GM12878 (cell line): ENCODE measurements around the gene TMEM259. TPM values are rescaled to one million over a fixed set of nuclear protein-coding genes. Genes with fewer than 3 reads are reported as not detected.

Source experiments
- ATAC-seq: fragments of 200-7000 bp; cut with Tn5 transposase; 3 replicates; pipeline ENCODE4 v1.9.1; 2020; ENCODE audit warnings: mild to moderate bottlenecking, moderate library complexity
- Bru-seq: library from RNA; stranded (reverse); fragments of 400-500 nt; gene quantifications from one replicate; lab custom pipeline; 2021; lab: Mats Ljungman, UMichigan
- BruChase-seq, 2 experiments: library from RNA; stranded (reverse); fragments of 400-500 nt; gene quantifications; one replicate each; lab custom pipeline; 2021; lab: Mats Ljungman, UMichigan
- BruUV-seq: library from RNA; stranded (reverse); fragments of 400-500 nt; replicated peaks from 2 replicates; lab custom pipeline; 2021; lab: Mats Ljungman, UMichigan
- CTCF ChIA-PET: fragments of 300-600 bp; sonication (Branson Sonifier 250); formaldehyde crosslinking; extraction: SDS; loops from one replicate; lab custom pipeline; 2021; ENCODE audit warnings: inconsistent platforms; lab: Yijun Ruan, JAX
- POLR2A ChIA-PET: fragments of 350-600 bp; formaldehyde crosslinking; extraction: SDS; loops from one replicate; lab custom pipeline; 2021; ENCODE audit warnings: inconsistent platforms; lab: Charles Lee
- RAD21 ChIA-PET: fragments of 300-600 bp; sonication (Branson Sonifier 250); formaldehyde crosslinking; loops from one replicate; lab custom pipeline; 2023; ENCODE audit warnings: antibody characterized with exemption; ENCODE audit not compliant: unreplicated experiment; lab: Charles Lee
- SMC1A ChIA-PET: fragments of 300-600 bp; sonication (Branson Sonifier 250); formaldehyde crosslinking; loops from one replicate; lab custom pipeline; 2023; ENCODE audit not compliant: unreplicated experiment, uncharacterized antibody; lab: Charles Lee
- DNase-seq: peaks from one replicate; pipeline ENCODE4 v3.0.0-alpha.2; 2011; ENCODE audit warnings: low read depth, low spot score
- FAIRE-seq: peaks from 3 replicates; lab custom pipeline; 2011; peaks lifted over from hg19 to GRCh38; lab: Jason Lieb, UNC
- H2AFZ ChIP-seq: 2 replicates; pipeline ENCODE4 v1.6.0; 2011; ENCODE audit warnings: low read depth, low read length, control low read depth; ENCODE audit not compliant: control insufficient read depth
- H3K27ac ChIP-seq: 2 replicates; pipeline ENCODE4 v1.5.1; 2011; ENCODE audit warnings: control low read depth; ENCODE audit not compliant: control insufficient read depth, insufficient read depth
- H3K27me3 ChIP-seq, 2 experiments: replicated peaks in 1 of 2; 2 replicates each; pipeline versions ENCODE4 v1.6.0 to v1.6.1; 2011; ENCODE audit warnings: low read length in 1 of 2; ENCODE audit not compliant: control insufficient read depth in 2 of 2, insufficient read depth in 2 of 2
- H3K36me3 ChIP-seq, 2 experiments: 2 replicates each; pipeline ENCODE4 v1.5.1; 2011; ENCODE audit warnings: low read length in 1 of 2; ENCODE audit not compliant: control insufficient read depth in 2 of 2, insufficient read depth in 2 of 2
- H3K4me1 ChIP-seq: 2 replicates; pipeline ENCODE4 v1.6.1; 2011; ENCODE audit warnings: mild to moderate bottlenecking, low read length, moderate library complexity, mixed read lengths; ENCODE audit not compliant: control insufficient read depth, insufficient read depth
- H3K4me2 ChIP-seq: 2 replicates; pipeline ENCODE4 v1.6.0; 2011; ENCODE audit warnings: control low read depth; ENCODE audit not compliant: control insufficient read depth, insufficient read depth
- H3K4me3 ChIP-seq: fragments of 200-600 bp; sonication (generic); 2 replicates; pipeline ENCODE4 v1.5.1; 2016
- H3K79me2 ChIP-seq: 2 replicates; pipeline ENCODE4 v1.6.0; 2011; ENCODE audit warnings: low read length; ENCODE audit not compliant: control insufficient read depth, insufficient read depth
- H3K9ac ChIP-seq: 2 replicates; pipeline ENCODE4 v1.8.0; 2011; ENCODE audit warnings: low read length, control low read depth, mixed read lengths; ENCODE audit not compliant: control insufficient read depth, insufficient read depth
- H3K9me3 ChIP-seq: replicated peaks from 3 replicates; pipeline ENCODE4 v1.5.1; 2011; ENCODE audit warnings: mild to moderate bottlenecking, low read length; ENCODE audit not compliant: control insufficient read depth, insufficient read depth
- H4K20me1 ChIP-seq: 2 replicates; pipeline ENCODE4 v1.6.0; 2011; ENCODE audit not compliant: control insufficient read depth, insufficient read depth
- BACH1 ChIP-seq: fragments of 450-650 bp; IDR thresholded peaks from 2 replicates; pipeline ENCODE4 v1.6.1; 2017; ENCODE audit warnings: mild to moderate bottlenecking, borderline replicate concordance
- EGR1 ChIP-seq, 2 experiments: IDR thresholded peaks; 1 replicate in 1 of 2; 2 replicates in 1 of 2; pipeline ENCODE4 v1.6.1; 2011 to 2012; ENCODE audit warnings: low read depth in 2 of 2, low read length in 2 of 2, borderline replicate concordance in 1 of 2, mild to moderate bottlenecking in 1 of 2, moderate library complexity in 1 of 2
- ESRRA ChIP-seq: IDR thresholded peaks from 2 replicates; pipeline ENCODE4 v1.6.1; 2012; ENCODE audit warnings: mild to moderate bottlenecking, low read length, improper control_type of control experiment
- GABPA ChIP-seq: IDR thresholded peaks from 2 replicates; pipeline ENCODE4 v1.6.1; 2014; ENCODE audit warnings: antibody characterized with exemption, low read depth, mild to moderate bottlenecking, inconsistent platforms
- GATAD2B ChIP-seq: fragments of 450-650 bp; conservative IDR thresholded peaks from 2 replicates; pipeline ENCODE4 v1.6.1; 2017; ENCODE audit warnings: low read depth, mild to moderate bottlenecking, moderate library complexity
- HDAC6 ChIP-seq: fragments of 200-600 bp; sonication (generic); IDR thresholded peaks from one replicate; pipeline ENCODE4 v1.8.0; 2017; ENCODE audit warnings: antibody characterized with exemption; ENCODE audit not compliant: unreplicated experiment
- JUNB ChIP-seq: IDR thresholded peaks from 2 replicates; pipeline ENCODE4 v1.6.1; 2016; ENCODE audit warnings: antibody characterized with exemption, mild to moderate bottlenecking
- MXI1 ChIP-seq: fragments of 150-350 bp; IDR thresholded peaks from 2 replicates; pipeline ENCODE4 v1.6.1; 2011; ENCODE audit warnings: low read depth, mild to moderate bottlenecking, inconsistent platforms, low read length, improper control_type of control experiment
- NFXL1 ChIP-seq: fragments of 450-650 bp; IDR thresholded peaks from 2 replicates; pipeline ENCODE4 v1.6.1; 2017; ENCODE audit warnings: antibody characterized with exemption, mild to moderate bottlenecking, borderline replicate concordance
- NFYA ChIP-seq: IDR thresholded peaks from 2 replicates; pipeline ENCODE4 v1.6.1; 2011; ENCODE audit warnings: low read depth, mild to moderate bottlenecking, low read length, improper control_type of control experiment, borderline replicate concordance
- PAX5 ChIP-seq: IDR thresholded peaks from 2 replicates; pipeline ENCODE4 v1.6.1; 2011; ENCODE audit warnings: low read depth, low read length, borderline replicate concordance
- PML ChIP-seq: IDR thresholded peaks from 2 replicates; pipeline ENCODE4 v1.6.1; 2012; ENCODE audit warnings: low read length, inconsistent platforms
- POU2F2 ChIP-seq: IDR thresholded peaks from 3 replicates; pipeline ENCODE4 v1.6.1; 2011; ENCODE audit warnings: low read depth, mild to moderate bottlenecking, low read length, borderline replicate concordance
- ZNF622 ChIP-seq: fragments of 450-650 bp; IDR thresholded peaks from 2 replicates; pipeline ENCODE4 v1.6.1; 2017; ENCODE audit warnings: mild to moderate bottlenecking, inconsistent platforms
- WGBS: methylation state at CpG from one replicate; pipeline ENCODE4 v1.1.6; 2016; ENCODE audit warnings: low lambda C conversion rate; ENCODE audit not compliant: insufficient replicate concordance, insufficient coverage; ENCODE audit errors: missing lambda C conversion rate; 5-methylcytosine and 5-hydroxymethylcytosine counted together
- in situ Hi-C: fragments of 300-500 bp; cut with MboI; formaldehyde crosslinking; loops from 9 replicates; pipeline ENCODE4 v1.14.3; 2018; ENCODE audit warnings: mixed read lengths
- intact Hi-C: fragments of 100-400 bp; cut with micrococcal nuclease; formaldehyde crosslinking; loops from one replicate; pipeline ENCODE4 v1.14.2; 2022; ENCODE audit not compliant: unreplicated experiment
- long read RNA-seq, 2 experiments: library from polyadenylated mRNA; unstranded; transcript quantifications; one replicate each; pipeline ENCODE4 v2.0.0, GENCODE V29; 2019 to 2020
- polyA minus RNA-seq, 3 experiments: library from RNA; depleted of rRNA, polyadenylated mRNA; stranded (reverse); fragments of >200 nt; gene quantifications; 2 replicates each; pipeline ENCODE4 v1.2.3, GENCODE V29; 2011
- polyA plus RNA-seq, 11 experiments: library from polyadenylated mRNA; depleted of rRNA in 4 of 11; unstranded in 6 of 11; stranded (reverse) in 5 of 11; fragments of >200 nt; fragmentation: Nextera tagmentation in 4 of 11; fragmentation: Illumina TruSeq in 1 of 11; extraction: Ambion mirVana in 4 of 11; extraction: Trizol in 1 of 11; gene quantifications; 1 replicate in 1 of 11; 2 replicates in 10 of 11; pipeline versions ENCODE4 v1.2.1 to v1.2.3, GENCODE V29; 2011 to 2016; ENCODE audit warnings: inconsistent platforms in 2 of 11, missing spikeins in 2 of 11, low read depth in 1 of 11
- total RNA-seq, 4 experiments: library from RNA; depleted of rRNA in 3 of 4; stranded (reverse); fragments of >200 nt in 3 of 4; fragmentation: Illumina TruSeq in 1 of 4; extraction: Trizol in 1 of 4; gene quantifications; 2 replicates each; pipeline versions ENCODE4 v1.2.1 to v1.2.3, GENCODE V29; 2013 to 2021
- TF ChIP-seq, protein P1 (sequence below): IDR thresholded peaks from 2 replicates; pipeline ENCODE4 v1.6.1; 2012; ENCODE audit warnings: low read length, inconsistent platforms
- TF ChIP-seq, protein P2 (sequence below): fragments of 450-650 bp; IDR thresholded peaks from 2 replicates; pipeline ENCODE4 v1.6.1; 2016; ENCODE audit warnings: mild to moderate bottlenecking
- TF ChIP-seq, protein P3 (sequence below): IDR thresholded peaks from 2 replicates; pipeline ENCODE4 v1.6.1; 2011; ENCODE audit warnings: borderline replicate concordance, low read depth, mild to moderate bottlenecking, moderate library complexity, mixed read lengths, low read length; ENCODE audit not compliant: insufficient read depth; ENCODE audit errors: extremely low read length

Gene TMEM259
- 180 and 203 TPM in 2 replicates for total RNA-seq (2013; cell fraction: nucleolus; rRNA removed)
- total RNA-seq (2014; rRNA removed) (120 and 143 TPM in 2 replicates), total RNA-seq (2014; rRNA removed; fragmentation: Illumina TruSeq; extraction: Trizol) (28.6 and 32.3 TPM in 2 replicates), total RNA-seq (2021) (144 and 155 TPM in 2 replicates), polyA plus RNA-seq (2011; rRNA removed) (35.7 and 77.7 TPM in 2 replicates), polyA plus RNA-seq (2014; fragmentation: Illumina TruSeq; extraction: Trizol) (10.5 and 33.2 TPM in 2 replicates), polyA plus RNA-seq (2014; fragmentation: Nextera tagmentation; extraction: Ambion mirVana) (under 1 TPM; 0.43 to 0.86 TPM), polyA plus RNA-seq (2014; rRNA removed) (184 and 247 TPM in 2 replicates), polyA plus RNA-seq (2016; fragmentation: Nextera tagmentation; extraction: Ambion mirVana) (10 to 100 TPM; 54.4 to 69.6 TPM), polyA minus RNA-seq (2011; rRNA and poly(A)+ RNA removed) (44.8 and 49.7 TPM in 2 replicates), Bru-seq, nascent RNA (percentile 72 among the genes with signal in this experiment), BruChase-seq, experiment 1, labeled RNA remaining after a 6-hour chase (percentile 91 among the genes with signal in this experiment), BruChase-seq, experiment 2, labeled RNA remaining after a 2-hour chase (percentile 81 among the genes with signal in this experiment)
- 27.3 TPM for polyA plus RNA-seq (2011; ENCODE audit: low read depth)
- polyA plus RNA-seq (2011; cell fraction: cytosol; rRNA removed), result 90.0 and 162 TPM in 2 replicates
- polyA plus RNA-seq (2011; cell fraction: nucleus; rRNA removed), result 970 and 990 TPM in 2 replicates
- 108 and 115 TPM in 2 replicates for polyA plus RNA-seq (2012)
- 18.7 and 26.3 TPM in 2 replicates for polyA minus RNA-seq (2011; cell fraction: cytosol; rRNA and poly(A)+ RNA removed)
- 57.7 and 78.5 TPM in 2 replicates for polyA minus RNA-seq (2011; cell fraction: nucleus; rRNA and poly(A)+ RNA removed)
- long read RNA-seq, experiment 1, partial matches to known transcripts, result 2 of 6 reads
- long read RNA-seq, experiment 1, other reads (novel, unspliced or antisense), result 1 of 6 reads
- long read RNA-seq, experiment 2, result 0 reads

DNA sequence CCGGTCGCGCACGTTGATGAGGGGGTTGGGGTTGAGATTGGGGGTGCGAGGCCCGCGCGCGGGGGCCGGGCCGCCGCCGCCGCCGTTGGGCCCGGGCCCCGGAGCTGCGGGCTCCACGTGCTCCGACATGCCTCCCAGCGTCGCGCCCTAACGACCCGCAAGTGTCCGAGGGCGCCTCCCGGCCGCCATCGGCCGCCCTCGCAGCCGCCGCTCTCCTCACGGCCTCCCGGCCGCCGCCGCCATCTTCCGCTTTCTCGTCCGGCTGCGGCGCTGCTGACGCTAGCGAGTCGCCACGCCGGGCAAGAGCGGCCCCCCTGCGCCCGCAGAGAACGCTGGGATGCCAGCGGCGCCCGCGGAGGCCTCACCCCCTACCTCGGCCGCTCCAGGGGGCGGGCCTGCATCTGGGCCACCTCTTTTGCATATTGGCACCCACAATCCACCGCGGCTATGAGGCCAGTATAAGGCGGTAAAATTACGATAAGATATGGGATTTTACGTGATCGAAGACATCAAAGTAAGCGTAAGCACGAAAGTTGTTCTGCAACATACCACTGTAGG, at the start of gene TMEM259:
Gene TMEM259, minus strand, starts transcription at position 256 of the 558 bp plus-strand sequence. Its CDS starts 127 bp downstream, at position 129.
- FAIRE-seq, result no peak
- H3K4me2 ChIP-seq, result peak within 1 kb of the TSS; percentile 75
- H3K27ac ChIP-seq, result peak within 1 kb of the TSS; percentile 99
- H3K9ac ChIP-seq, result peak within 1 kb of the TSS; percentile 94
- H4K20me1 ChIP-seq, result peaks cover 6% of the 10 kb centered on the region; the same call in 1 of the 2 replicates
- POLR2A ChIA-PET, result interaction anchor here (0.9 to 2.1 kb wide), 4 partner anchors 19 to 130 kb away, joined by 3 to 12 read pairs (median 4); partner anchors contain the start of genes ABCA7, ARHGAP45 and WDR18
- H3K79me2 ChIP-seq, result peaks cover 52% of the 10 kb centered on the region
- RAD21 ChIA-PET, result interaction anchor here (1.8 kb wide), 1 partner anchor 47 kb away, joined by 6 read pairs; the partner anchor contains the start of gene ARHGAP45
- ATAC-seq, result peak; percentile 86
- H3K9me3 ChIP-seq, result no peaks in the 10 kb centered on the region
- no peaks in the 10 kb centered on the region for H3K27me3 ChIP-seq
- H3K4me1 ChIP-seq, result peaks cover 30% of the 10 kb centered on the region
- no TSS peak for BruUV-seq
- peak within 1 kb of the TSS; percentile 83 for H3K4me3 ChIP-seq
- SMC1A ChIA-PET, result interaction anchor here (1.4 kb wide), 1 partner anchor 93 kb away, joined by 3 read pairs; no protein-coding TSS in a partner anchor
- DNase-seq, result peak; percentile 92
- in situ Hi-C loops (no loop called here), intact Hi-C loops (loop anchor here (1.0 to 2.0 kb wide), 2 partner anchors 48 to 82 kb away; partner anchors contain the start of gene GPX4)
- H2AFZ ChIP-seq, result peak within 1 kb of the TSS; percentile 95
- 2% methylated on average over 41 of the region's 68 CpGs for WGBS
- no peaks in the 10 kb centered on the region; a peak in 1 of 4 replicates for H3K36me3 ChIP-seq
- CTCF ChIA-PET, result interaction anchor here (0.7 to 2.0 kb wide), 5 partner anchors 20 to 219 kb away, joined by 3 to 6 read pairs (median 3); no protein-coding TSS in a partner anchor
- TF ChIP-seq GABPA (no peak), EGR1 (IDR thresholded peaks at IDR 0.05; ENCODE audit: borderline replicate concordance in 1 of 2, low read depth in 2 of 2, low read length in 2 of 2) (peak in 1 of 2 experiments; percentile 75; a peak in 2 of 3 replicates), POU2F2 (peak; percentile 99; the same call in 2 of the 3 replicates), BACH1 (peak; percentile 86), PML (no peak), NFXL1 (no peak), ESRRA (no peak), ZNF622 (no peak), HDAC6 (no peak), PAX5 (no peak), JUNB (no peak), GATAD2B (peak; percentile 89), NFYA (no peak), MXI1 (0 out of 2 replicates have a peak, but pooled peaks have one; percentile 51)
- TF ChIP-seq, protein P1, sequence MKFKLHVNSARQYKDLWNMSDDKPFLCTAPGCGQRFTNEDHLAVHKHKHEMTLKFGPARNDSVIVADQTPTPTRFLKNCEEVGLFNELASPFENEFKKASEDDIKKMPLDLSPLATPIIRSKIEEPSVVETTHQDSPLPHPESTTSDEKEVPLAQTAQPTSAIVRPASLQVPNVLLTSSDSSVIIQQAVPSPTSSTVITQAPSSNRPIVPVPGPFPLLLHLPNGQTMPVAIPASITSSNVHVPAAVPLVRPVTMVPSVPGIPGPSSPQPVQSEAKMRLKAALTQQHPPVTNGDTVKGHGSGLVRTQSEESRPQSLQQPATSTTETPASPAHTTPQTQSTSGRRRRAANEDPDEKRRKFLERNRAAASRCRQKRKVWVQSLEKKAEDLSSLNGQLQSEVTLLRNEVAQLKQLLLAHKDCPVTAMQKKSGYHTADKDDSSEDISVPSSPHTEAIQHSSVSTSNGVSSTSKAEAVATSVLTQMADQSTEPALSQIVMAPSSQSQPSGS, result no peak
- TF ChIP-seq, protein P2, sequence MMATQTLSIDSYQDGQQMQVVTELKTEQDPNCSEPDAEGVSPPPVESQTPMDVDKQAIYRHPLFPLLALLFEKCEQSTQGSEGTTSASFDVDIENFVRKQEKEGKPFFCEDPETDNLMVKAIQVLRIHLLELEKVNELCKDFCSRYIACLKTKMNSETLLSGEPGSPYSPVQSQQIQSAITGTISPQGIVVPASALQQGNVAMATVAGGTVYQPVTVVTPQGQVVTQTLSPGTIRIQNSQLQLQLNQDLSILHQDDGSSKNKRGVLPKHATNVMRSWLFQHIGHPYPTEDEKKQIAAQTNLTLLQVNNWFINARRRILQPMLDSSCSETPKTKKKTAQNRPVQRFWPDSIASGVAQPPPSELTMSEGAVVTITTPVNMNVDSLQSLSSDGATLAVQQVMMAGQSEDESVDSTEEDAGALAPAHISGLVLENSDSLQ, result no peak
- TF ChIP-seq, protein P3, sequence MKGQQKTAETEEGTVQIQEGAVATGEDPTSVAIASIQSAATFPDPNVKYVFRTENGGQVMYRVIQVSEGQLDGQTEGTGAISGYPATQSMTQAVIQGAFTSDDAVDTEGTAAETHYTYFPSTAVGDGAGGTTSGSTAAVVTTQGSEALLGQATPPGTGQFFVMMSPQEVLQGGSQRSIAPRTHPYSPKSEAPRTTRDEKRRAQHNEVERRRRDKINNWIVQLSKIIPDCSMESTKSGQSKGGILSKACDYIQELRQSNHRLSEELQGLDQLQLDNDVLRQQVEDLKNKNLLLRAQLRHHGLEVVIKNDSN, result no peak
